Measurements from ENCODE around the gene RFPL3. TPM values are rescaled to one million over a fixed set of nuclear protein-coding genes. Genes with fewer than 3 reads are reported as not detected.

Gene RFPL3
- polyA plus RNA-seq, 3 donors, result not detected

GRCh38 chr22:32342977-32343376, 14.7 kb upstream of the RFPL3 start:
- Histone ChIP-seq H3K4me2 (replicated peaks; ENCODE audit: extremely low read depth, low read length, poor library complexity, severe bottlenecking) (no peak overlapping the region), H3K27me3 (ENCODE audit: control insufficient read depth in 2 of 2, insufficient read depth in 2 of 2, low read length in 2 of 2) (peaks cover 6 to 24% of the 10 kb centered on the region in 2 donors), H3K4me1 (ENCODE audit: control insufficient read depth in 1 of 2, insufficient read depth in 2 of 2, low read length in 2 of 2) (no peaks in the 10 kb centered on the region), H4K20me1 (ENCODE audit: insufficient read depth, low read length) (no peaks in the 10 kb centered on the region), H3K36me3 (replicated peaks in 1 of 2; ENCODE audit: control insufficient read depth in 1 of 2, insufficient read depth in 2 of 2, low read length in 2 of 2) (no peaks in the 10 kb centered on the region), H3K9me3 (replicated peaks in 1 of 2; ENCODE audit: control insufficient read depth in 1 of 2, insufficient read depth in 1 of 2, low read length in 2 of 2) (no peaks in the 10 kb centered on the region), H3K79me2 (ENCODE audit: insufficient read depth, low read length) (no peaks in the 10 kb centered on the region), H2AFZ (ENCODE audit: insufficient read depth, low read depth, low read length, poor library complexity, severe bottlenecking) (no peak overlapping the region), H3K27ac (ENCODE audit: low read depth in 1 of 2, low read length in 2 of 2) (no peak overlapping the region), H3K4me3 (replicated peaks in 1 of 3; ENCODE audit: low read depth in 2 of 3, low read length in 3 of 3) (no peak overlapping the region), H3K9ac (ENCODE audit: insufficient read depth, low read length, poor library complexity, severe bottlenecking) (no peak overlapping the region)
- no peak overlapping the region for H3K4me3 Mint-ChIP-seq
- H3K9me3 Mint-ChIP-seq, result peaks cover 0 to 4% (median 2%) of the 10 kb centered on the region in 7 donors
- no peak overlapping the region for H3K27ac Mint-ChIP-seq
- no peak for TF ChIP-seq CTCF (IDR thresholded peaks at IDR 0.05)
- H3K36me3 Mint-ChIP-seq, result no peaks in the 10 kb centered on the region
- no CpG with 5 or more reads among the region's 2 CpGs for WGBS (ENCODE audit: insufficient coverage)
- intact Hi-C loops (cut with micrococcal nuclease), result no loop called here
- DNase-seq, result no peak
- peaks cover 13 to 32% (median 17%) of the 10 kb centered on the region in 3 donors for H3K27me3 Mint-ChIP-seq (ENCODE audit: low read depth in 3 of 3)
- no peaks in the 10 kb centered on the region for H3K4me1 Mint-ChIP-seq

GRCh38 chr22:32343941-32344340, 13.7 kb upstream of the RFPL3 start:
- intact Hi-C loops (cut with micrococcal nuclease), result no loop called here
- 83% methylated on average over 3 of the region's 5 CpGs for WGBS (ENCODE audit: insufficient coverage)
- DNase-seq, result no peak
- Histone ChIP-seq H3K9ac (ENCODE audit: insufficient read depth, low read length, poor library complexity, severe bottlenecking) (no peak overlapping the region), H2AFZ (ENCODE audit: insufficient read depth, low read depth, low read length, poor library complexity, severe bottlenecking) (no peak overlapping the region), H3K4me3 (replicated peaks in 1 of 3; ENCODE audit: low read depth in 2 of 3, low read length in 3 of 3) (no peak overlapping the region), H3K79me2 (ENCODE audit: insufficient read depth, low read length) (no peaks in the 10 kb centered on the region), H3K4me1 (ENCODE audit: control insufficient read depth in 1 of 2, insufficient read depth in 2 of 2, low read length in 2 of 2) (no peaks in the 10 kb centered on the region), H3K4me2 (replicated peaks; ENCODE audit: extremely low read depth, low read length, poor library complexity, severe bottlenecking) (no peak overlapping the region), H3K36me3 (replicated peaks in 1 of 2; ENCODE audit: control insufficient read depth in 1 of 2, insufficient read depth in 2 of 2, low read length in 2 of 2) (no peaks in the 10 kb centered on the region), H3K9me3 (replicated peaks in 1 of 2; ENCODE audit: control insufficient read depth in 1 of 2, insufficient read depth in 1 of 2, low read length in 2 of 2) (no peaks in the 10 kb centered on the region), H3K27ac (ENCODE audit: low read depth in 1 of 2, low read length in 2 of 2) (no peak overlapping the region), H3K27me3 (ENCODE audit: control insufficient read depth in 2 of 2, insufficient read depth in 2 of 2, low read length in 2 of 2) (peaks cover 6 to 24% of the 10 kb centered on the region in 2 donors), H4K20me1 (ENCODE audit: insufficient read depth, low read length) (no peaks in the 10 kb centered on the region)
- H3K27ac Mint-ChIP-seq, result no peak overlapping the region
- H3K36me3 Mint-ChIP-seq, result no peaks in the 10 kb centered on the region
- no peak for TF ChIP-seq CTCF (IDR thresholded peaks at IDR 0.05)
- peaks cover 0 to 4% (median 2%) of the 10 kb centered on the region in 7 donors for H3K9me3 Mint-ChIP-seq
- H3K27me3 Mint-ChIP-seq (ENCODE audit: low read depth in 3 of 3), result peaks cover 13 to 32% (median 15%) of the 10 kb centered on the region in 3 donors
- H3K4me3 Mint-ChIP-seq, result no peak overlapping the region
- H3K4me1 Mint-ChIP-seq, result no peaks in the 10 kb centered on the region
